Suprapubic skin (tissue), 3 donors: ENCODE results near the gene CLIP4.

Experiments used
- CTCF ChIP-seq, 2 donors: fragments of 200-600 bp in 1 of 2; fragments of 450-650 bp in 1 of 2; sonication (generic) in 1 of 2; IDR thresholded peaks; one replicate each; pipeline ENCODE4 v1.5.1; 2016 to 2019; ENCODE audit warnings: antibody characterized with exemption in 2 of 2, mild to moderate bottlenecking in 1 of 2, moderate library complexity in 1 of 2
- EP300 ChIP-seq: sonication (generic); formaldehyde crosslinking; IDR thresholded peaks from one replicate; pipeline ENCODE4 v1.6.1; 2017; ENCODE audit warnings: antibody characterized with exemption
- POLR2A ChIP-seq, 2 donors: fragments of 450-650 bp; IDR thresholded peaks; one replicate each; pipeline ENCODE4 v1.6.1; 2017; ENCODE audit warnings: antibody characterized with exemption in 2 of 2, mild to moderate bottlenecking in 2 of 2, moderate library complexity in 2 of 2

- TF ChIP-seq POLR2A (IDR thresholded peaks at IDR 0.05) (no peak), EP300 (no peak), CTCF (IDR thresholded peaks at IDR 0.05) (no peak)
These were observed 96.8 kb downstream of the CLIP4 start for GRCh38 chr2:29212009-29212408.
